ENCODE measurements around the gene IER3.

Gene IER3

GRCh38 chr6:30744054-30744805 lies at the start of gene IER3:
Gene IER3, minus strand, starts transcription at chr6:30744547. Its CDS starts 29 bp downstream, at chr6:30744518.
- FAIRE-seq (no peak), DNase-seq (ENCODE audit: insufficient read length, low spot score) (peak; percentile 49)
- peak; percentile 99 for TF ChIP-seq POLR2A (IDR thresholded peaks at IDR 0.05; ENCODE audit: low read depth, low read length)

- no peak for DNase-seq (ENCODE audit: insufficient read length, low spot score)
- FAIRE-seq = no peak
Observed at GRCh38 chr6:30793521-30794194, 49.3 kb upstream of the IER3 start.

DNA sequence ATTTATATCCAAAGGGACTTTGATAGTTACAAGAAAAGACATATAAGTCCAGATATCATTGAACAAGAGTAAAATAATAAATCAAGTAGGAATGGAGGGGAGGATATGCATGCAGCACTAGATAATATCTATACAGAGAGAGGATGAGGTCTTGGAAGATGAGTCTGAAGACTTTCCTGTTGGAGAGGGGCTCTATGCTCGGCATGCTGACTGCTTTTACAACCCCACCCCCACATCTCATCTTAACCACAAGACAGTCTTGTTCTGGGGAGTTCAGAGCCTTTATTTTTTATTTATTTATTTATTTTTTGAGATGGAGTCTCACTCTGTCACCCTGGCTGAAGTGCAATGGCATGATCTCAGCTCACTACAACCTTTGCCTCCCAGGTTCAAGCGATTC lies 48.4 kb upstream of the IER3 start:
- no peak for TF ChIP-seq POLR2A (IDR thresholded peaks at IDR 0.05; ENCODE audit: low read depth, low read length)
- DNase-seq (ENCODE audit: insufficient read length, low spot score) (no peak), FAIRE-seq (no peak)

More at GRCh38 chr6:30793521-30794194, 49.3 kb upstream of the IER3 start:
- no peak for TF ChIP-seq POLR2A (IDR thresholded peaks at IDR 0.05; ENCODE audit: low read depth, low read length)

- FAIRE-seq = no peak
- TF ChIP-seq POLR2A (IDR thresholded peaks at IDR 0.05; ENCODE audit: low read depth, low read length) = no peak
- DNase-seq (ENCODE audit: insufficient read length, low spot score) = no peak
Observed at GRCh38 chr6:30790724-30791383, 46.5 kb upstream of the IER3 start.

DNA sequence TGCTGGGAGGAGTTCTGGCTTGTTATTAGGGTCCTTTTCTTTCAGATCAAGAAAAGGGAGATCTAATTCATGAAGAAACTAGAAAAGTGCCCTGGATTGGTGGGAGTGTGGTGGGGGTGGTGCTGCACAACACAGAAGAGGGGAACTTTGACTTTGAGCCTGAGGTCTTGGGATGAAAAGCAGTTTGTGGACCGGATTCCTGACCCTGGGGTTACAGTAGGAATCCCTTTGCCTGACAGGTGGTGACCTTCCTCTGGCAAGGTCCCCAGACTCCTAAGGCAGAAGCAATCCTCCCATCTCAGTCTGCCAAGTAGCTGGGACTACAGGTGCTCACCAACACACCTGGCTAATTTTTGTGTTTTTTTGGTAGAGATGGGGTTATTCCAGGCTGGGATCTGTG lies 45.3 kb upstream of the IER3 start:
- FAIRE-seq (no peak), DNase-seq (ENCODE audit: insufficient read length, low spot score) (no peak)
- no peak for TF ChIP-seq POLR2A (IDR thresholded peaks at IDR 0.05; ENCODE audit: low read depth, low read length)

DNA sequence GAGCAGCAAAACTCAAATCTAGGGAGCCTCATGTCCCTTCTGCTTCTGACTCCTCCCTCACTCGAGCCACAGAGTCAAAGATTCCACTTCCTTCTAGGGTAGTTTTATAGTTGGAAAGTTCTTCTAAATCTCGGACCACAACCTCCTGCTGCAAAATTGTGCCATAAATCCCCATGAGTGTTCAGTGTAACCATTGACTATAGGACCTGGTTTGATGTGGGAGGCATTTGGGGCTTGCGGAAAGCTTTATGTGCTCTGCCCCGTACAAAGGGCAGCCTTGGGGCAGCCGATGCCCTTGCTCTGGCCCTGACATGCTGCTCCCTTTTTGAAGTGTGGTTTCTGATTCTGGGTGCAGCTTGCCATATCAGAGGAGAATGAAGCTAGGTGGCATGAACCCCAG lies 43.6 kb upstream of the IER3 start:
- no peak for TF ChIP-seq POLR2A (IDR thresholded peaks at IDR 0.05; ENCODE audit: low read depth, low read length)
- FAIRE-seq (no peak), DNase-seq (ENCODE audit: insufficient read length, low spot score) (no peak)

GRCh38 chr6:30782425-30783014 lies 38.2 kb upstream of the IER3 start:
- FAIRE-seq (no peak), DNase-seq (ENCODE audit: insufficient read length, low spot score) (no peak)
- no peak for TF ChIP-seq POLR2A (IDR thresholded peaks at IDR 0.05; ENCODE audit: low read depth, low read length)

GRCh38 chr6:30781743-30782424 lies 37.5 kb upstream of the IER3 start:
- peak; percentile 80 for FAIRE-seq

DNA sequence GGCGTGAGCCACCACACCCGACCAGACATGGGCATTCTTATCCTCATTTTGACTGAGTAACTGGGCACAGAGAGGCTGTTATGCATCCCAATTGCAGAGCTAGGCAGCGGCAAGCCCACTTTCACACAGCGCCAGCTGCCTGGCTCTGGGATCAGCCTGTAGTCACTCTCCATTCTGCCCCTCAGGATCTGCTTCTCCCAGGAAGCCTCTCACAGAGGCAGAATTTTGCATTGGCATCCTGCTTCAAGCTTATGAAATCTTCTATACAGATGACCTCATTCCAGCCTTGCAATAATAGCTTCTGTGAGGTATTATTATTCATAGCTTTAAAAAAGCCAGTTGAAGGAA lies 37.0 kb upstream of the IER3 start:
- no peak for TF ChIP-seq POLR2A (IDR thresholded peaks at IDR 0.05; ENCODE audit: low read depth, low read length)
- FAIRE-seq (no peak), DNase-seq (ENCODE audit: insufficient read length, low spot score) (no peak)

More at GRCh38 chr6:30781743-30782424, 37.5 kb upstream of the IER3 start:
- no peak for TF ChIP-seq POLR2A (IDR thresholded peaks at IDR 0.05; ENCODE audit: low read depth, low read length)
- DNase-seq (ENCODE audit: insufficient read length, low spot score) = peak; percentile 61

GRCh38 chr6:30780642-30780920 lies 36.2 kb upstream of the IER3 start:
- FAIRE-seq (no peak), DNase-seq (ENCODE audit: insufficient read length, low spot score) (no peak)
- TF ChIP-seq POLR2A (IDR thresholded peaks at IDR 0.05; ENCODE audit: low read depth, low read length) = no peak

DNA sequence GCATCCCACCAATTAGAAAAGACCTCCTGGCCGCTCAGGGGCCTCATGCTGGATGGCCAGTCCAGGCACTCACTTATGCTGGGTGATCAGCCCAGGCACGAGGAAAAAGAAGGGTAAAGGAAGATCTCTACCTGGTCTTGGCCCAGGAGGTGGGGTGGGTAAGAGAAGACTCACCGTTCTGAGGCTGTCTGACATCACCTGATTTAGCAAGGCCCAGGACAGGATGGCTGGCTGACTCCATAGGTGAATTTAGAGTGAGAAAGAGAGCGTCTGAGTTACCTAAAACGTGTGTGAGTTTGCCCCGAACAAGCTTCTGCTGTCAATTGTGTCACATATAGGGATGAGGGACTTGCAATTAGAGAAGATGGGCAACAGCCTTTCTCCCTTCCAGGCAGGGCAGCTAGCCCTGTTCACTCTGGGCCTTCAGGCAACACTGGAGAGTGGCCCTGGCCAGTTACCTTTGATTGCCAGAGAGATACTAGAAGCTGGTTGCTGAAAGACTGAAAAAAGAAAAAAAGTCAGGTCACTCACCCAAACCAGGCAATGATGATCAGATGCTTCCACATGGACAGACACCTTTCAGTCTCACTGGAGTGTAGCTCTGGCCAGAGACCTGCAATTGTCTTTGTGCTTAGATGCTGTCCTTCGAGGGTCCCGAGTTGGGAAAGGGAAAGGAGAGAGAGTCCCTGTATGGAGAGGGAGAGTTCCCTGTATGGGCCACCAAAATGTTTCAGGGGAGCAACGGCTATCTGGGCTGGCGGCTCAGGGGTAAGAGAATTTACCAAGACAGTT lies 35.7 kb upstream of the IER3 start:
- no peak for FAIRE-seq
- TF ChIP-seq POLR2A (IDR thresholded peaks at IDR 0.05; ENCODE audit: low read depth, low read length) = no peak

GRCh38 chr6:30778001-30778635 lies 33.8 kb upstream of the IER3 start:
- DNase-seq (ENCODE audit: insufficient read length, low spot score) = no peak
- TF ChIP-seq POLR2A (IDR thresholded peaks at IDR 0.05; ENCODE audit: low read depth, low read length) = no peak
- no peak for FAIRE-seq

More for the DNA sequence above, 35.7 kb upstream of the IER3 start:
- no peak for DNase-seq (ENCODE audit: insufficient read length, low spot score)

GRCh38 chr6:30777155-30777485 lies 32.8 kb upstream of the IER3 start:
- no peak for FAIRE-seq
- TF ChIP-seq POLR2A (IDR thresholded peaks at IDR 0.05; ENCODE audit: low read depth, low read length) = no peak
- no peak for DNase-seq (ENCODE audit: insufficient read length, low spot score)

All from H54 (cell line).